ENCODE results near the gene DICER1.

DNA sequence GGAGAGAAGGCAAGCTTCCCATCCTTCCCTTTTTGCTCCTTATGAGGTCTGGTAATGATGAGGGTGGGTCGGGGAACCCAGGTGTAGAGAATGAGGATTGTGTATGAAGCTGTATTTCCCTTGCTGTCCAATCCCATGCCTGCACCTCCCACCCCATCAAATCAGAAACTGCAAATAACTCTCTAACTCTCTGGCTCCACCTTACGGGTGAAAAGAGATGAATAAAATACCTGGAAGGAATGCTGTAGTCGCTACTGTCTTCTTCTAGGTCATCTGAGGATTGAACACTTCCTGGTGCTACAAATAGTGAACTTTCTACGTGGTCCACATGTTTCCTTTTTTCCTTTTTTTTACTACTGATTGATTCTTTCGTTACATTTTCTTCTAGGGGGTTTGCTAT is 38.9 kb upstream of the DICER1 start:
- TF ChIP-seq POLR2A (IDR thresholded peaks at IDR 0.05; ENCODE audit: low read depth, low read length) = no peak
- no peak for TF ChIP-seq POLR2AphosphoS5 (IDR thresholded peaks at IDR 0.05; ENCODE audit: low read depth, low read length)
- TF ChIP-seq TAF1 (IDR thresholded peaks at IDR 0.05; ENCODE audit: low read depth, low read length) = no peak

Measured in GM12891 (cell line).